Measurements from ENCODE around the gene GNGT2. TPM values are rescaled to one million over a fixed set of nuclear protein-coding genes. Genes with fewer than 3 reads are reported as not detected.
A peak's percentile ranks its signal among the peaks of the same experiment; 100 is the strongest.

The GNGT2 gene
- total and polyA plus RNA-seq, 4 donors, result 0.23 to 2.2 (median 1.1) TPM

GRCh38 chr17:49229076-49229804, 18.9 kb upstream of the GNGT2 start:
- H3K4me3 ChIP-seq (ENCODE audit: low read depth in 1 of 3, low read length in 3 of 3), result no peak overlapping the region
- H3K9me3 ChIP-seq (ENCODE audit: control insufficient read depth in 4 of 4, low read length in 3 of 4), result no peaks in the 10 kb centered on the region
- H3K36me3 ChIP-seq (ENCODE audit: control insufficient read depth in 4 of 4, insufficient read depth in 3 of 4, low read depth in 1 of 4, low read length in 3 of 4), result no peaks in the 10 kb centered on the region
- H3K4me1 ChIP-seq (ENCODE audit: control insufficient read depth in 4 of 4, insufficient read depth in 4 of 4, low read length in 3 of 4), result peaks cover 0 to 9% (median 7%) of the 10 kb centered on the region in 4 donors
- no peak overlapping the region for H3K27ac ChIP-seq (ENCODE audit: low read depth in 1 of 2, low read length in 2 of 2)
- TF ChIP-seq MAX (IDR thresholded peaks at IDR 0.05) (no peak), FOXA1 (IDR thresholded peaks at IDR 0.05) (no peak), RAD21 (IDR thresholded peaks at IDR 0.05) (no peak), JUND (IDR thresholded peaks at IDR 0.05) (no peak), HNF4G (IDR thresholded peaks at IDR 0.05) (no peak), YY1 (IDR thresholded peaks at IDR 0.05) (no peak), TAF1 (conservative IDR thresholded peaks at IDR 0.05) (no peak), SP1 (IDR thresholded peaks at IDR 0.05) (no peak), GABPA (IDR thresholded peaks at IDR 0.05 in 1 of 2, conservative IDR thresholded peaks at IDR 0.05 in 1 of 2) (no peak)
- TF ChIP-seq, protein P1, sequence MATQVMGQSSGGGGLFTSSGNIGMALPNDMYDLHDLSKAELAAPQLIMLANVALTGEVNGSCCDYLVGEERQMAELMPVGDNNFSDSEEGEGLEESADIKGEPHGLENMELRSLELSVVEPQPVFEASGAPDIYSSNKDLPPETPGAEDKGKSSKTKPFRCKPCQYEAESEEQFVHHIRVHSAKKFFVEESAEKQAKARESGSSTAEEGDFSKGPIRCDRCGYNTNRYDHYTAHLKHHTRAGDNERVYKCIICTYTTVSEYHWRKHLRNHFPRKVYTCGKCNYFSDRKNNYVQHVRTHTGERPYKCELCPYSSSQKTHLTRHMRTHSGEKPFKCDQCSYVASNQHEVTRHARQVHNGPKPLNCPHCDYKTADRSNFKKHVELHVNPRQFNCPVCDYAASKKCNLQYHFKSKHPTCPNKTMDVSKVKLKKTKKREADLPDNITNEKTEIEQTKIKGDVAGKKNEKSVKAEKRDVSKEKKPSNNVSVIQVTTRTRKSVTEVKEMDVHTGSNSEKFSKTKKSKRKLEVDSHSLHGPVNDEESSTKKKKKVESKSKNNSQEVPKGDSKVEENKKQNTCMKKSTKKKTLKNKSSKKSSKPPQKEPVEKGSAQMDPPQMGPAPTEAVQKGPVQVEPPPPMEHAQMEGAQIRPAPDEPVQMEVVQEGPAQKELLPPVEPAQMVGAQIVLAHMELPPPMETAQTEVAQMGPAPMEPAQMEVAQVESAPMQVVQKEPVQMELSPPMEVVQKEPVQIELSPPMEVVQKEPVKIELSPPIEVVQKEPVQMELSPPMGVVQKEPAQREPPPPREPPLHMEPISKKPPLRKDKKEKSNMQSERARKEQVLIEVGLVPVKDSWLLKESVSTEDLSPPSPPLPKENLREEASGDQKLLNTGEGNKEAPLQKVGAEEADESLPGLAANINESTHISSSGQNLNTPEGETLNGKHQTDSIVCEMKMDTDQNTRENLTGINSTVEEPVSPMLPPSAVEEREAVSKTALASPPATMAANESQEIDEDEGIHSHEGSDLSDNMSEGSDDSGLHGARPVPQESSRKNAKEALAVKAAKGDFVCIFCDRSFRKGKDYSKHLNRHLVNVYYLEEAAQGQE (IDR thresholded peaks at IDR 0.05), result no peak
- no peak overlapping the region for H3K9ac ChIP-seq (ENCODE audit: low read depth in 1 of 2, low read length in 2 of 2)
- no peak for DNase-seq (ENCODE audit: low spot score)
- H3K27me3 ChIP-seq (ENCODE audit: control insufficient read depth in 4 of 4, insufficient read depth in 4 of 4, low read length in 3 of 4), result no peaks in the 10 kb centered on the region
- 59% methylated on average over 6 of the region's 6 CpGs for WGBS

GRCh38 chr17:49227436-49228261, 17.3 kb upstream of the GNGT2 start:
- no peak overlapping the region for H3K9ac ChIP-seq (ENCODE audit: low read depth in 1 of 2, low read length in 2 of 2)
- H3K36me3 ChIP-seq (ENCODE audit: control insufficient read depth in 4 of 4, insufficient read depth in 3 of 4, low read depth in 1 of 4, low read length in 3 of 4), result no peaks in the 10 kb centered on the region
- H3K27ac ChIP-seq (ENCODE audit: low read depth in 1 of 2, low read length in 2 of 2), result no peak overlapping the region
- TF ChIP-seq FOXA1 (IDR thresholded peaks at IDR 0.05), result no peak
- TF ChIP-seq RAD21 (IDR thresholded peaks at IDR 0.05), result peak; percentile 77 to 83
- TF ChIP-seq CTCF (IDR thresholded peaks at IDR 0.05; ENCODE audit: low read depth, low read length, missing input control), result peak; percentile 81
- peaks cover 0 to 18% (median 10%) of the 10 kb centered on the region in 4 donors for H3K4me1 ChIP-seq (ENCODE audit: control insufficient read depth in 4 of 4, insufficient read depth in 4 of 4, low read length in 3 of 4)
- H3K9me3 ChIP-seq (ENCODE audit: control insufficient read depth in 4 of 4, low read length in 3 of 4), result no peaks in the 10 kb centered on the region
- DNase-seq (ENCODE audit: low spot score), result peak; percentile 88
- WGBS, result 15% methylated on average over 5 of the region's 5 CpGs
- H3K27me3 ChIP-seq (ENCODE audit: control insufficient read depth in 4 of 4, insufficient read depth in 4 of 4, low read length in 3 of 4), result no peaks in the 10 kb centered on the region
- H3K4me3 ChIP-seq (ENCODE audit: low read depth in 1 of 3, low read length in 3 of 3), result no peak overlapping the region

Measured in liver (tissue), 9 donors.